ENCODE data around the gene NKAIN2.

The NKAIN2 gene

GRCh38 chr6:124495665-124496190 is 692.1 kb downstream of the NKAIN2 start:
- CTCF ChIA-PET: no interaction called here
- TF ChIP-seq, protein P1, sequence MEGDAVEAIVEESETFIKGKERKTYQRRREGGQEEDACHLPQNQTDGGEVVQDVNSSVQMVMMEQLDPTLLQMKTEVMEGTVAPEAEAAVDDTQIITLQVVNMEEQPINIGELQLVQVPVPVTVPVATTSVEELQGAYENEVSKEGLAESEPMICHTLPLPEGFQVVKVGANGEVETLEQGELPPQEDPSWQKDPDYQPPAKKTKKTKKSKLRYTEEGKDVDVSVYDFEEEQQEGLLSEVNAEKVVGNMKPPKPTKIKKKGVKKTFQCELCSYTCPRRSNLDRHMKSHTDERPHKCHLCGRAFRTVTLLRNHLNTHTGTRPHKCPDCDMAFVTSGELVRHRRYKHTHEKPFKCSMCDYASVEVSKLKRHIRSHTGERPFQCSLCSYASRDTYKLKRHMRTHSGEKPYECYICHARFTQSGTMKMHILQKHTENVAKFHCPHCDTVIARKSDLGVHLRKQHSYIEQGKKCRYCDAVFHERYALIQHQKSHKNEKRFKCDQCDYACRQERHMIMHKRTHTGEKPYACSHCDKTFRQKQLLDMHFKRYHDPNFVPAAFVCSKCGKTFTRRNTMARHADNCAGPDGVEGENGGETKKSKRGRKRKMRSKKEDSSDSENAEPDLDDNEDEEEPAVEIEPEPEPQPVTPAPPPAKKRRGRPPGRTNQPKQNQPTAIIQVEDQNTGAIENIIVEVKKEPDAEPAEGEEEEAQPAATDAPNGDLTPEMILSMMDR (IDR thresholded peaks at IDR 0.05; ENCODE audit: insufficient read depth, low read length, missing control alignments): no peak
- no peak overlapping the region for H3K4me3 ChIP-seq (ENCODE audit: low read depth, low read length)
- no peak for DNase-seq (ENCODE audit: low read depth, low spot score)
- POLR2A ChIA-PET: no interaction called here

DNA sequence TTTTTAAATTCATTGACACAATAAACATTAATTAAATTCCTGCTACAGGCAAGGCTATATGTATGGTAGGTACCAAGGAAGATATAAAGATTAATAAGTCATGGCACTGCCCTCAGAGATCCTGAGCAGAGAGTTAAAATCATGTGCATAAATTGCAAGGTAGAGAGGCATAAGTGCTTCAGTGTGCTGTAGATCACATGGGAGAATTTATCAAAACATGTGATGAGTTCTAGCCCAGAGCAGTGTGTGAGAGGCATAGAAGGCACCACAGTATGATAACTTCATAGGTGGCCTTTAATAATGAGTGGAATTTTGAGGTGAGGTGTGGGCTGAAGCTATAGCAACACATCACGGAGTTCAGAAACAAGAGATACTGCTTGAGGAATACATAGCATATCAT is 692.7 kb downstream of the NKAIN2 start:
- TF ChIP-seq, protein P1 (IDR thresholded peaks at IDR 0.05; ENCODE audit: insufficient read depth, low read length, missing control alignments): no peak
- H3K4me3 ChIP-seq (ENCODE audit: low read depth, low read length): no peak overlapping the region
- DNase-seq (ENCODE audit: low read depth, low spot score): no peak
- POLR2A ChIA-PET: no interaction called here
- CTCF ChIA-PET: no interaction called here

GRCh38 chr6:124512431-124512830 is 708.8 kb downstream of the NKAIN2 start:
- ChIA-PET POLR2A (no interaction called here), CTCF (no interaction called here)
- DNase-seq (ENCODE audit: low read depth, low spot score): no peak
- TF ChIP-seq, protein P1 (IDR thresholded peaks at IDR 0.05; ENCODE audit: insufficient read depth, low read length, missing control alignments): no peak
- H3K4me3 ChIP-seq (ENCODE audit: low read depth, low read length): no peak overlapping the region

DNA sequence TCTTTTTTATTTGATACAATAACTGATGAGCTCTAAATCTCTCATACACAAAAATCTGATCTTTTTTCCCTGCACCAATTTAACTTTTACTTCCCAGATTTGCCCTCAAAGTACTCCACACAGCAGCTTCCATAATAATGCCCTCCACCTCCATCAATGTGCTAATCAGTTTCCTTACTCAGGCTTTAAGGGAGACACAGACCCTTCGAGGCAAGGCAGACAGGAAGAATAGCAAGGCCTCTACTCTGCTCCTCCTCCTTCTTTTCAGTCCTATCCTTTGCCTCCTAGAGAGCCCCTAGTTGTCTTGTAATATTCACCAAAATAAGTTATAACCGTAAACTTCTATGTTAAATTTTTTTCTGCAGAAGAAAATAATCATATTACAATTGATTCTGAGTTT is 713.7 kb downstream of the NKAIN2 start:
- CTCF ChIA-PET: no interaction called here
- DNase-seq (ENCODE audit: low read depth, low spot score): no peak
- TF ChIP-seq, protein P1 (IDR thresholded peaks at IDR 0.05; ENCODE audit: insufficient read depth, low read length, missing control alignments): no peak
- POLR2A ChIA-PET: no interaction called here
- H3K4me3 ChIP-seq (ENCODE audit: low read depth, low read length): no peak overlapping the region

DNA sequence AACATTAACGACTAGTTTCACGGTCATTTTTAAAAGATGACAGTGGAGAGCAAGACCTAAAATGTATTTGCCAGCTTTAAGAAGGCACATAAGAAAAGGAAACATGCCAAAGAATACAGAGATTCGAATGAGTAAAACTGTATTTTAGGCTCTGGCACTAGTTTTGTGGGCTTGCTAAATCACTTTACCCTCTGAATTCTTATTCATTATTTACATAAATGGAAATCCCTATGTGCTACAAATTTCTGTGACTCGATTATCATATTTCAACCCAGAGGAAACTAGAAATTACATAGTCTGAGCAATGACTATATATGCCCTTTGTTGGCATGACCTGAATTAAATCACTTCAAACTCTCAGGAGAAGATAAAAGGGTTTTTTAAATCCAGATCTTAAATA is 716.8 kb downstream of the NKAIN2 start:
- ChIA-PET CTCF (no interaction called here), POLR2A (no interaction called here)
- H3K4me3 ChIP-seq (ENCODE audit: low read depth, low read length): no peak overlapping the region
- TF ChIP-seq, protein P1 (IDR thresholded peaks at IDR 0.05; ENCODE audit: insufficient read depth, low read length, missing control alignments): no peak
- DNase-seq (ENCODE audit: low read depth, low spot score): no peak

DNA sequence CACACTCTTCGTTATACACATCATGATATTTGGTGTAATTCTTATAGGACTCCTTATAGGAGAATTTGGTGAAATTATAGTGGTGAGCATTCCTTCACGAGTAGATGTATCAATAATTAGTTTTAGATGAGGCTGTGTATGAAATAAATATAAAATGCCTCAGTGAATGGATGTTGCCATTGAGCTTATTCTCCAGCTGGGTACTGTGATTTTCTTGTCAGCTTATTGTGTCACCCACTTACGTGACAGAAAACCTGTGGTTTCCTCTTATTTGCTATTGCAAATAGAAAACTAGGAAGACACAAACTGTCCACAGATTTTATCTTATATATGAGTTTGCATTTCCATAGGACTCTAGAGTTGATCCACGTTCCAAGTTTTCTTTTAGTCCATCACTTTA is 718.7 kb downstream of the NKAIN2 start:
- no peak overlapping the region for H3K4me3 ChIP-seq (ENCODE audit: low read depth, low read length)
- DNase-seq (ENCODE audit: low read depth, low spot score): no peak
- TF ChIP-seq, protein P1 (IDR thresholded peaks at IDR 0.05; ENCODE audit: insufficient read depth, low read length, missing control alignments): no peak
- ChIA-PET POLR2A (no interaction called here), CTCF (no interaction called here)
